ENCODE measurements around the gene WTIP. TPM values are rescaled to one million over a fixed set of nuclear protein-coding genes. Genes with fewer than 3 reads are reported as not detected.
"Not testable (repeated sequence)": the region's sequence is repeated elsewhere in the genome, so short reads cannot be mapped to it uniquely, and the experiment has no call there.

WTIP gene
- total RNA-seq (2014; rRNA removed; shearing (Covaris generic)) = 4.7 and 10.8 TPM in 2 replicates
- 3.1 and 4.2 TPM in 2 replicates for polyA plus RNA-seq (2015; cell fraction: cytosol; rRNA removed)
- 1.2 and 2.5 TPM in 2 replicates for polyA plus RNA-seq (2015; cell fraction: nucleus; rRNA removed)

DNA sequence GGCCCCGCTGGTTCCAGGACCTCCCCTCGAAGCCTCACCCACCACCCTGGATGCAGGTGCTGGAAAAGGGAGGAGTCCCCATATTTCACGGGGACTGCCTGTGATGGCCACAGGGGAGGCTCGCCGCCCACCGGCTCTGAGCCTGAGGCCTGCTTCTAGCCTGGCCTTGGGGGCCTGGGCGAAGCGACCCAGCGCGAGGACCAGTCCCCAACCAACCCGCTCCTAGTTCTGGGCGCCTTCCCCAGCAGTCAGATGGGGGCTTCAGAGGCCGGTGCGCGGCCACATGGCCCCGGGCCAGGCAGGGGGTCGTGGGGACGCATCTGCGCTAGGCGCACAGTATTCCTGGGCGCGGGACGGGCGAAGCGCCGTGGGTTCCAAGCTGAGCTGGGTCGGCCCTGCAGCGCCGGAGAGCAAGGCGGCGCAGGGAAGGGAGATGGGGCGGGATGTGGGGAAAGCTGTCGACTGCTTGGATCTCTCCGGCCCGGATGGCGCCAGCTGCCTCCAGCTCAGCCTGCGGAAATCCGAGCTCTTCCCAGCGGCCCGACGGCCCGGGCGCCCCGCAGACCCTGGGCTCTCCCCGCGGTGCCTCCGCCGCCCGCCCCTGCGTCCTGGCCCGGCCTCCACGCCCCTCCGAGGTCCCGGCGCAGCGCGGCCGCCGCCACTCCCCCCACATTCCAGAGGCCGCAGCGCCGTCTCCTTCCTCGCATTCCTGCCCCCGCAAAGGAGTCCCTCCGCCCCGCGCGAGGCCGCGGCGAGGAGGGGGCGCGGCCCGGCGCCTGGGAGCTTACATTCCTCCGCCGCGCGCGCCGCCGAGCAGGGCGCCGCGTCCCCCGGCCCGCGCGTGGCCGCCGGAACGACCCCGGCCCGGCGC, at the start of gene WTIP:
WTIP (plus strand) TSS at position 788 of the 871 bp plus-strand sequence. CDS start 217 bp downstream, outside the sequence.
- in situ Hi-C loops (cut with HindIII; ENCODE audit: low pct_unique_long_range_greater_than_20kb, low sequenced_read_pairs) = no loop called here

DNA sequence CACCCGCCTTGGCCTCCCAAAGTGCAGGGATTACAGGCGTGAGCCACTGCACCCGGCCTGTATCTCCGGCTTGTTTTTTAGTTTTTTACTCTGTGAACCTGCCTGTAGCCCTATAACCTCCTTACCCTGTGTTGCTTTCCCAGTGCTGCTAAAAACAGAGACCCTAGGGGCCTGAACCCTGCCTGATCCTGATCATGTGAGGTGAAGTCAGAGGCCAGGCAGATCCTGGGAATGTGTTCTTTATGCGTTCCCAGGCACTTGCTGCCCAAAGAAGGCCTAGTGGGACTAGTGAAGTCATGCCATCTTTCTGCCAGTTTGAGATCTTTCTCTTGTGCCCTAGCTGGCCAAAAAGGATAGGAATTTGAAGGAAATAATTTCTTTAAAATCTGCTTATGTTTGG, 48.8 kb upstream of the WTIP start:
- in situ Hi-C loops (cut with HindIII; ENCODE audit: low pct_unique_long_range_greater_than_20kb, low sequenced_read_pairs) = no loop called here
- DNase-seq (ENCODE audit: low read depth, low spot score) = peak; percentile 89

More for the DNA sequence above, at the start of gene WTIP:
- DNase-seq (ENCODE audit: low read depth, low spot score) = peak; percentile 17

DNA sequence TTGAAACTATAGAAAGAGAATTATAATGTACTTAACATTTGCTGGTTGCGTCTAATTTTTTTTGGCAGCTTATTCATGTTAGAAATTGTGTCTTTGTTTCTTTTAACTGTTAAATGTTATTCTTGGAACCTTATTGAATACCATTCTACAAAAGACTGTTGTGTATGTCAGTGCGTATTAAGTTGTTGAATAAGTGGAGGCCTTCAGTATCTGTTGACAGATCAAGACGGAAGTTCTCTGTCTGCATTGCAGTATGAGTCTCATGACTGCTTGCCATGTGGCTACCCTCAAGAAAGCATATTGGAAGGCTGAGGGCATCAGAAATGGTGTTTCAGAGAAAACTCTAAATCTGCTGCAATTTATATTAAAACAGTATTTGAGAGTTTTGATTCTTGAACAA, 44.8 kb upstream of the WTIP start:
- in situ Hi-C loops (cut with HindIII; ENCODE audit: low pct_unique_long_range_greater_than_20kb, low sequenced_read_pairs) = no loop called here
- peak; percentile 94 for DNase-seq (ENCODE audit: low read depth, low spot score)

DNA sequence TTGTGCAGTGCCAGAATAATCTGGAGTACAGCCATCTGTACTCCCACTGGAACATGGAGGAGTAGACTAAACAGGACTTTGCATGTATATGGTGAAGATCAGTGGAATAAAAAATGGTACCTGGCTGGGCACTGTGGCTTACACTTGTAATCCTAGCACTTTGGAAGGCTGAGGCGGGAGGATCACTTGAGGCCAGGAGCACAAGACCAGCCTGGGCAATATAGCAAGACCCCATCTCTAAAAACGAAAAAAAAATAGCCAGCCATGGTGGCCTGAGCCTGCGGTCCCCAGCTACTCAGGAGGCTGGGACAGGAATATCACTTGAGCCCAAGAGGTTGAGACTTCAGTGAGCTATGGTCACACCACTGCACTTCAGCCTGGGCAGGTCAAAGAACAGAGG, 33.4 kb upstream of the WTIP start:
- DNase-seq (ENCODE audit: low read depth, low spot score) = no peak

DNA sequence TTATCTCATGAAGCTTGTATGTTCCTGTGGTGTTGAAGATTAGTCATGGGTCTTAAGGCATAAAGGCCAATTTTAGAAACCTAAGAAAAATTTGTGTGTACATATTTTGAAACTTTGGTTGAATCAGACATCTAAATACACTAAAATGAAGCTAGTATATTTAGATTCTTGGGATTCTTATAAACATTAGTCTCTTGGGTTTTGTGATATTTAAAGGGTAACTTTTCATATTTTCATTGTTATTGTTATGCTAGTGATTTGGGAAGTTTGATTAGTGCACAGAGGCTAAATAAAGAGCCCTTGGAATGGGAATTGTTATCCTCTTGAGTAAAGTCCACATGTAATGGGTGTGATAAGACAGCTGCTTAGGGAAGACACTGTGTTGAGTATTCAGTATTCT, 28.8 kb upstream of the WTIP start:
- DNase-seq (ENCODE audit: low read depth, low spot score) = no peak
- in situ Hi-C loops (cut with HindIII; ENCODE audit: low pct_unique_long_range_greater_than_20kb, low sequenced_read_pairs) = no loop called here

More for the DNA sequence above, 33.4 kb upstream of the WTIP start:
- in situ Hi-C loops (cut with HindIII; ENCODE audit: low pct_unique_long_range_greater_than_20kb, low sequenced_read_pairs) = no loop called here

DNA sequence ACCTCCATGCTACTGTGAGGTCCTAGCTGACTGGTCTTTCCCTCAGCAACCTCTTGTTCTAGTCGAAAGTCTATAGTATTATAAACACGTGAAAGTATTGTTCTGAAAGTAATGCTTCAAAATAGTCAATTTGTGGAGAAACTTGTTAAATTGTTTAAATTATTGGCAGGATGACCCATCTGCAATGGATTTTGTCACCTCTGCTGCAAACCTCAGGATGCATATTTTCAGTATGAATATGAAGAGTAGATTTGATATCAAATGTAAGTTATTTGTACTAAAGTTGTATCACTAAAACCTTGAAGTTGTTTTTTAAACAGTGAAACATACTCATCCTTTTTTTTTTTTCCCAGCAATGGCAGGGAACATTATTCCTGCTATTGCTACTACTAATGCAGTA, 27.5 kb upstream of the WTIP start:
- DNase-seq (ENCODE audit: low read depth, low spot score) = no peak
- in situ Hi-C loops (cut with HindIII; ENCODE audit: low pct_unique_long_range_greater_than_20kb, low sequenced_read_pairs) = no loop called here

DNA sequence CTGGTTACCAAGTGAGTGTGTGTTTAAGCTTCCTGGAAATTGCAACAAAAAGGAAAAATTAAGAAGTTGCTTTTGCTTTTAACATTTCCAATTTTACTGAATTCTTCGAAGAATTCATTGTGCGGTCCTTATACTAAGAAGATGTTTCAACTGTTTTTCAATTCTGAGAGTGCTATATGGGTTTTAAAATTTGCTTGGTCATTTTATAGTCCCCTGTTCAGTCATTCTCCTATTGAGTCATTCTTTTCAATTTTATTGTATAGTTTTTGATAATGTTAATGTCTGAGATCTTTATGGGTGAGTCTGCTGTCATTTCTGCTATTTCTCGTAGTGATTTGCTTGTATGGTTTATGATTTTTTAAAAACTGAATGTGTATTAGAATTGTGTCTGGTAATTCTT, 26.9 kb upstream of the WTIP start:
- in situ Hi-C loops (cut with HindIII; ENCODE audit: low pct_unique_long_range_greater_than_20kb, low sequenced_read_pairs) = no loop called here
- no peak for DNase-seq (ENCODE audit: low read depth, low spot score)

DNA sequence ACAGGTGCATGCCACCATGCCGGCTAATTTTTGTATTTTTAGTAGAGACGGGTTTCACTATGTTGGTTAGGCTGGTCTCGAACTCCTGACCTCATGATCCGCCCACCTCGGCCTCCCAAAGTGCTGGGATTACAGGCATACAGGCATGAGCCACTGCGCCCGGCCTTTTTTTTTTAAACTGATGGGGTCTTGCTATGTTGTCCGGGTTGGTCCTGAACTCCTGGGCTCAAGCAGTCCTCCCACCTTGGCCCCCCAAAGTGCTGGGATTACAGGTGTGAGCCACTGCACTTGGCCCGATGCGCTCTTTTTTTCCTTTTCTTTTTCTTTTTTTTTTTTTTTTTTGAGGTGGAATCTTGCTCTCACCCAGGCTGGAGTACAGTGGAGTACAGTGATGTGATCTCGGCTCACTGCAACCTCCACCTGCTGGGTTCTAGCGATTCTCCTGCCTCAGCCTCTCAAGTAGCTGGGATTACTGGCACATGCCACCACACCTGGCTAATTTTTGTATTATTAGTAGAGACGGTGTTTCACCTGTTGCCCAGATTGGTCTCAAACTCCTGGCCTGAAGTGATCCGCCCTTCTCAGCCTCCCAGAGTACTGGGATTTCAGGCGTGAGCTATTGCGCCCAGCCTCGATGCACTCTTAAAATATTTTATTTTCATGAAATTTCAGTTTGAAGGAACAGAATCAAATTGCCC, 25.6 kb upstream of the WTIP start:
- DNase-seq (ENCODE audit: low read depth, low spot score); in situ Hi-C loops (cut with HindIII; ENCODE audit: low pct_unique_long_range_greater_than_20kb, low sequenced_read_pairs): not testable (repeated sequence)

DNA sequence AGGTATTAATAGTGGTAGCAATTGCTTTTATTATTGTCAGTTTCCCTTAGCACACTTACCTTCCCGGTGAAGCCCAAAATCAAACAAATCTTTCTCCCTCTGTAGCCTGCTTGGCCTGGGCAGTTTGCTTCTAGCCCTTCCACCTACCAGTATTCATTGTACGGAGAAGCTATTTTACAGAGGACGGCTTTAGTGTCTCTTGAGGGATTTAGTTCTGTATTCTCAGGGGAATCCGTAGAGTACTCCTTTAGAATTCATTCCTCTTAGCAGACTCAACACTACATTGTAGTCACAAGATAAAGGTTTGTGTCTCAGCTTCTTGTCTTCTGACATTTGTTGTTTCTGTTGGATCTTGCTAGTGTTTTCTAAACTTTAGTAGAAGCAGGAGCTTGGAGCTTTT, 24.1 kb upstream of the WTIP start:
- DNase-seq (ENCODE audit: low read depth, low spot score) = peak; percentile 57
- in situ Hi-C loops (cut with HindIII; ENCODE audit: low pct_unique_long_range_greater_than_20kb, low sequenced_read_pairs) = no loop called here

DNA sequence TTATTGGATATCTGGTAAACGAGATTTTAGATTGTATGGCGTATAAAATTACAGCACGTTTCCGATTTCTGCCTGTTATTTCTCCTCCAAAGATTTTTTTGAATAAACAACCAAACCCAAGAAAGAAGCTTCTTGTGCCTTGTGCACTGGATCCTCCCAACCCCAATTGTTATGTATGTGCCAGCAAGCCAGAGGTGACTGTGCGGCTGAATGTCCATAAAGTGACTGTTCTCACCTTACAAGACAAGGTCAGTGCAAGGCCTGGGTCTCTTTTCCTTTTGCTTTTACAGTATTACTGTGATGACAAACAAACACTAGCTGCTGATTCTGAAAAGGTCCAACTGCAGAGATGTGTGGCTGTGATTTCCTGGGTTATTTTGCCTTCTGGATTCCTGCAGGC, 22.9 kb upstream of the WTIP start:
- in situ Hi-C loops (cut with HindIII; ENCODE audit: low pct_unique_long_range_greater_than_20kb, low sequenced_read_pairs) = no loop called here
- DNase-seq (ENCODE audit: low read depth, low spot score) = no peak

DNA sequence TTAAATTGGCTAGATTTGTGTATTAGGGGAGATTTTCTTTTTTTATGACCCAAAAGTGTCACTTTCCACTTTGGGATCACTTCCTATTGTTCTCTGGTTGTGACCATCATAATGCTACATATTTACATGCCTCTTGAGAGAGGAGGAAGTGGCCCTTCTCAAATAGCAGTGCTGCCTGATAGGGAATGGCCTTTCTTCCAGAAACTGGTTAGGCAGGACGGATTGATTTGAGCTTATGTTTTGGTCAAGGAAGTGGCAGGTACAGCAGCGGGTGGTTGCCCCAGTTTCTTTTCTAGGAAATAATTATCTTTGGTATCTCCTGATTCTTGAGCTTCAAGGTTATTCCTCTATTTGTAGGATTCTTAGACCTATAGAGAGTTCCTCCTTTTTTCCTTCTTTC, 21.9 kb upstream of the WTIP start:
- in situ Hi-C loops (cut with HindIII; ENCODE audit: low pct_unique_long_range_greater_than_20kb, low sequenced_read_pairs) = no loop called here
- DNase-seq (ENCODE audit: low read depth, low spot score) = no peak

DNA sequence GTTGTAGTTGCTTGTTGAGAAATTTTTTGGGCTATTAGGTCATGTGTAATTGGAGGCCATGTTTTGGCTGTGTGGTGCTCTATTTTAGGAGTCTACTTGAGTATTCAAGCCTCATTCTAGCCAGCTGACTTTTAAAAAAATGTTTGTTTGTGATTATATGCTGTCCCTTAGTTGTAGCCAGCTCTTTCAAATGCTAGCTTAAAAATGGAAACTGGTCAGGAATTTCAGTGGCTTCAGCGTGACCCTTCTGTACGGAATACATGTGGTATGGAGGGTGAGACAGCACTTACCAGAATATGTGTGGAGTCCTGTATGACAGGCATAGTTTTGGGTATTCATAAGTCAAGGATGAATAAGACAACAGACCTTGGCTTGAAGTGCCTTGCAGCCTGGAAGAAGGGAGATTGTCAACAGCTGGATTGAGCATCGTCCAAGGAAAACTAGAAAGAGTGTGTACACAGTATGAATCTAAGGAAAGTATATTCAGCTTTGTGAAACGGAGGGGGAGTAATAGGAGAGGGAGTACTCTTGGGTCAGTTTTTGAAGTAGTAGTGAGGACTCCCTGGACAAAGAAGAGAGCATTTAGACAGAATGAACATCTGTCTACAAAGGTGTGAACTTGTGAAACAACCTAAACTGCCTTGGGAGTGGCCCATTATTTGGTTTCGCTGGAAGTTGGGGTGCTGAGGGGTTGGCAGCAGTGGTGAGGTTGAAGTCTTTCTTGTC, 20.0 kb upstream of the WTIP start:
- in situ Hi-C loops (cut with HindIII; ENCODE audit: low pct_unique_long_range_greater_than_20kb, low sequenced_read_pairs) = no loop called here
- DNase-seq (ENCODE audit: low read depth, low spot score) = no peak

DNA sequence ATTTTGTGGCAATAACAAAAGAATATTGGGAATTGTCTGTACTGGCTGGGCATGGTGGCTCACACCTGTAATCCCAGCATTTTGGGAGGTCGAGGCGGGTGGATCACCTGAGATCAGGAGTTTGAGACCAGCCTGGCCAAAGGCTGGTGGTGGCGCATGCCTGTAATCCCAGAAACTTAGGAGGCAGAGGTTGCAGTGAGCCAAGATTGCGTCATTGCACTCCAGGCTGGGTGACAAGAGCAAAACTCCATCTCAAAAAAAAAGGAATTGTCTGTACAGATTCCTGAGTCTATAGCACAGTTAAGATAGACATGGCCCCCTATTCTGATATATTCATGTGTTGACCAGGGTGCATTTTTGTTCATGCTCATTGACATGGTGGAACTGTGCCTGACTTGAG, 16.8 kb upstream of the WTIP start:
- DNase-seq (ENCODE audit: low read depth, low spot score); in situ Hi-C loops (cut with HindIII; ENCODE audit: low pct_unique_long_range_greater_than_20kb, low sequenced_read_pairs): not testable (repeated sequence)

DNA sequence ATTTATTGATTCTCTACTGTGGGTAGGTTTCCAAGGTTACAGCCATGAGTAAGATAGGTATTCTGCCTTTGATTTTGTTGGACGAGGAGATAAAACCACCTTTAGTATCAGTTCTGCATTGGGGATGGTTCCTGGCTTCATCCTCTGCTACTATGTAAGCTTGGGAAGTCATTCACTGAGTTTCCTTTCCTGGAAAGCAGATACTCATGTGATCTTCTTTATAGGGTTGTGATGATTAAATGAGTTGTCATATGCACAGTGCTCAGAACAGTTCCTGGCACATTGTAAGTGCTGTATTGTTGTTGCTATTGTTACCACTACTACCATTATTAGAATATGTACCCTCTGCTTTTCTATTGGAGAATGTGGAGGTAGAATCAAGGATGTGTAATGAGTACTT, 13.1 kb upstream of the WTIP start:
- in situ Hi-C loops (cut with HindIII; ENCODE audit: low pct_unique_long_range_greater_than_20kb, low sequenced_read_pairs) = no loop called here
- peak; percentile 22 for DNase-seq (ENCODE audit: low read depth, low spot score)

DNA sequence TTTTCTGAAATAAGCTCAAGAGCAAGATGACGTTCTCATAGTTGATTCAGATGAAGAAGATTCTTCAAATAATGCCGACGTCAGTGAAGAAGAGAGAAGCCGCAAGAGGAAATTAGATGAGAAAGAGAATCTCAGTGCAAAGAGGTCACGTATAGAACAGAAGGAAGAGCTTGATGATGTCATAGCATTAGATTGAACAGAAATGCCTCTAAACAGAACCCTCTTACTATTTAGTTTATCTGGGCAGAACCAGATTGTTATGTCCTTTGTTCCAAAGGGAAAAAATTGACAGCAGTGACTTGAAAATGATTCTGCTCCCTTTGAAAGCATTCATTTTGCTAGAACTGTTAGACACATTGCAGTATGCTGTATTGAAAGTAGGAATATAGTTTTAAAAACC, 12.5 kb upstream of the WTIP start:
- DNase-seq (ENCODE audit: low read depth, low spot score); in situ Hi-C loops (cut with HindIII; ENCODE audit: low pct_unique_long_range_greater_than_20kb, low sequenced_read_pairs): not testable (repeated sequence)

DNA sequence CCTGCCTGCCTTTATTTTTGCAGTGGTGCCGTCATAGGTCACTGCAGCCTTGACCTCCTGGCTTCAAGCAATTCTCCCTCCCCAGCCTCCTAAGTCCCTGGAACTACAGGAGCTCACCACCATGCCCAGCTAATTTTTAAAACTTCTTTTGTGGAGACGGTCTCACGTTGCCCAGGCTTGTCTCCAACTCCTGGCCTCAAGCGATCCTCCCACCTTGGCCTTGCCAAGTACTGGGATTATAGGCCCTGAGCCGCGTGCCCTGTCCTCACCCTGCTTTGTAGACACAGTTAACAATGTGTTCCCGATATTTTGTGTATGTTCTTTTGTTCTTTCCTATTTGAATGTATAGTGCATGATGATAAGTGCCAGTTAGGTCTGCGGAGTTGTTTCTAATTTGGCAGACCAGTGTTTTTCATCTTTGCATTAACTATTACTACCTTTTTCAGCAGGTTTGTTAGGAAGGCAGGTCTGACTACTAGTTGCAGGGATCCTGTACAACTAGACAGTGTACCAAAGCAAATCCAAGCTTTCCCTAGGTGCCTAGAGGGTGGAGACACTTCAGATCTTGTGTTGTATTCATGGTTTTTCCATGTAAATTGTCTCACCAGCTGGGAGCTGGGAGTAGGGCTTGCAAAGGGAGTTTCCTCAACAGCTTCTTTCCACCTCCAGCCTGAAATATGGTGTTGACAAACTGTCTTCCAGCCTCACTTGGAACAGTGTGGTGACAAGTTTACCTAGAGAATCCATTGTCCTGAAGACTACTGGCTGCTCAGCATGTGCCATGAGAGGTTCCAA, 9.5 kb upstream of the WTIP start:
- no peak for DNase-seq (ENCODE audit: low read depth, low spot score)
- in situ Hi-C loops (cut with HindIII; ENCODE audit: low pct_unique_long_range_greater_than_20kb, low sequenced_read_pairs) = no loop called here

DNA sequence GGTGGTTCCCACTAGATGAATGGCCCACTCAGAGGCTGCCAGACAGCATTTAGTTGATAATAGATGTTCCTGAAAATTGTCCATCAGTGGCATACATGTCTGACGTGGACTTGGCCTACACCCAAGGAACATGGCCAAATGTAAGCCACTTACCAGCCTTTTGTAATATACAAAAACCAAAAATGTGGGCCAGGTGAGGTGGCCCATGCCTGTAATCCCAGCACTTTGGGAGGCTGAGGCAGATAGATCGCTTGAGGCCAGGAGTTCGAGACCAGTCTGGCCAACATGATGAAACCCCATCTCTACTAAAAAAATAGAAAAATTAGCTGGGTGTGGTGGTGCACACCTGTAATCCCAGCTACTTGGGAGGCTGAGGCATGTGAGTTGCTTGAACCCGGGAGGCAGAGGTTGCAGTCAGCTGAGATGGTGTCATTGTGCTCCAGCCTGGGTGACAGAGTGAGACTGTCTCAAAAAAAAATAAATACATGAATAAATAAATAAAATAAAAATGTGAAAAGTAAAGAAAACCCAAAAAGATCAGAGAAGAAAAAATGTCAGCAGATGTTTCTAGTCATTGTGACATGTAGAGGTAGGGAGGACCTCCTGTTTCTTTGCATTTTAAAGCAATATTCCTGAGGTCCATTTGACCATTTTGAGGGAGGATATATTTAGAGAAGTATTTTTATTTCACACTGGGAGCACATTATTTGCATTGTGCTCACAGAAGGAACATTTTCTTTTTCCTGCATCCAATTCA, 7.1 kb upstream of the WTIP start:
- in situ Hi-C loops (cut with HindIII; ENCODE audit: low pct_unique_long_range_greater_than_20kb, low sequenced_read_pairs) = no loop called here
- DNase-seq (ENCODE audit: low read depth, low spot score) = no peak

Data from SK-MEL-5 (cell line).